GM18498 (cell line): Measurements from ENCODE around the gene FNTB.
A peak's percentile ranks its signal among the peaks of the same experiment; 100 is the strongest.

Source experiments
- ATAC-seq: cut with Tn5 transposase; IDR thresholded peaks from one replicate; pipeline ENCODE4 v1.9.1; 2021; ENCODE audit warnings: mild to moderate bottlenecking, moderate library complexity; ENCODE audit not compliant: unreplicated experiment

FNTB gene

GRCh38 chr14:64986648-64987437 is at the start of gene FNTB:
TSS of gene FNTB (plus strand) at chr14:64986895. CDS start at chr14:64986954, 59 bp downstream.
- peak; percentile 94 for ATAC-seq

- ATAC-seq: no peak
These were observed 49.4 kb upstream of the FNTB start for GRCh38 chr14:64937171-64937820.

DNA sequence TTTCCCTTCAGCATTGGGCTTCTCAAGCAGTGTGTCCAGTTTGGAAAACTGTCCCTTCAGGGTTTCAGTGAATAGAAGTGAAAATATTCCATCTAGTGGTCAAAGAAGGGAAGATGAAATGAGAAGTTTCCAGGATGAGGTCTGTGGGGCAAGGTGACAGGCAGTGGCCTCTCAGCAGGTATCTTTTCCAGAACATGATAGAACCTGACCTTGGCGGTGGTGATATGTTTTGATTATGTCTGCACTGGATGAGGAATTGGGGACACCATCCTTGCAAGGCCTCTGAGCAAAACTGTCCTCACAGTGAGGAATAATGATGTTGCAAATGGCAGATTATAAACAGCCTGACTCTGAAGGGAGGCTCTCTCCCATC is 48.9 kb upstream of the FNTB start:
- no peak for ATAC-seq

DNA sequence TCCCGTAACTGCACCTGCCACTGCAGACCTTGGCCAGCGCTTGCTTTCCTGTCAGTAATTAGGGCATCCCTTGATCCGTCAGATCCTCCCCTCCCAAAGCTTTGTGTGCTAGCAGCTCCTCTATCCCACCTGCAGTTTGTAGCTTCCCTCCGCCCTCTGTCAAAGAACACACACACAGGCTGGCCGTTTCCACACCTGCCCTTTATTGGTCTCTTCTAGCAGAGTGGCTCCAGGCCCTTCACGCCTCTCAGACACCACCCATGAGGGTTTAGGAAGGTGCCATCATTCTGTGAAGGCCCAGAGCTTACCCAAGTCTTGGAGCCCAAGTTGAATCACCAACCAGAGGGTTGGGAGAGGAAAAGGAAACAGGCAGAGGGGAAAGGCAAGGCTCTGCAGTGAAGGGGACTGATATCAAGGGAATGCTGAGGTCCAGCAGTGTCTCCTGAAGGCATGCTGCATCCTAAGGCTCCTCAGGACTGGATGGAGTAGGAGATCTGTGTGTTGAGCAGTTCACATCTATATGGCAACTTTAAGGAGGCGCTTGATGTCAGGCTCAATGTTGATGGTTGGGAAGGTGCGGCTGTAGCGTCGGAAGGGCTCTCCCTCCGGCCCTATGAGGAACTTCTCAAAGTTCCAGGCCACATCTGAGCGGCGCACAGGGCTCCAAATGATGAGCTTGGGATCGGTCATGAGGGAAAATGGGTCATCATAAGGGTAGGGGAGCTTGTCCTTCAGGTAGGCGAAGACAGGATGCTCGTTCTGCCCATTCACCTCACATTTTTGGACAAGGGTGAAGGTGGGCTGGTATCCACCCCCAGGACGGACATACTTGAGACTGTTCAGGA is 47.5 kb upstream of the FNTB start:
- ATAC-seq: no peak

DNA sequence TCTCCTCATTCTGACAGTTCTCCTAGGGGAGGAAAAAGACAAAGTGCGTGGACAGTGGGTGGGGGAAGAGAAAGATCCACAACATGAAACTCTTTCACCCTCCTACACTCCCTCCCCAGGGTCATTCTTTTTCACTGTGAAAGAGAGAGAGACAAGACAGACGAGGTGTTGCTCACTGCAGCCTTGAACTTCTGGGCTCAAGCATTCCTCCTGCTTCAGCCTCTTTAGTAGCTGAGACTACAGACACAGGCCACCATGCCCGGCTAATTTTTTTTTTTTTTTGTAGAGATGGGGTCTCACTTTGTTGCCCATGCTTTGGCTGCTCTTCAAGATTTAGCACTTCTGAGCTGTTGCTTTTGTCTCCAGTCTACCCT is 46.9 kb upstream of the FNTB start:
- ATAC-seq: no peak

GRCh38 chr14:64940336-64940910 is 46.3 kb upstream of the FNTB start:
- ATAC-seq: no peak

DNA sequence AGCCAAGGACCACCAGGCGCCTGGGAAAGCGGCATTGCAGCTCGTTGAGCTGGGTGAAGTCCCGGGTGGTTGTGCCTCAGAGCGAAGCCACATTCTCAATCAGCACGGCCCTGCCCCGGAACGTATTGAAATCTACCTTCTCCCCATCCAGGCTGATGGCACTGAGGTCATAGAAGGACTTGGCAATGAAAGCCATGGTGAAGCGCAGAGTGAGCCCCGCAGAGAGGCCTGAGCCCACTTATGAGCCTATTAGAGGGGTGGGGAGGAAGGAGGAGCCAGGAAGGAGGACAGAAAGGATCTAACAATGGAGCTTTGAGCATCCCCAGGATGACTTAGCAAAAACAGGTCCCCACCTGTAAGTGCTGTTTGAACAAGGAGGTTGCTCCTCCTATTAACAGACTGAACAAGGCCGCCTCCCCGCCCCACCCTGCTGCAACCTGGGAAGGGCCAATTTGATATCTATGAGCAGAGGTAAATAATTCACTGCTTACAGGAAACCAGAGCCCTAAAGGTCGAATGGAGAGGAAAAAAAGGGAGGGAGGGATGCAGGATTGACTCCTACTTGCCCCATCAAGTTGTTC is 44.1 kb upstream of the FNTB start, which contains the start of gene GPX2:
GPX2 (minus strand) TSS at position 215 of the 581 bp plus-strand sequence; CDS start at position 196, 19 bp downstream.
- no peak for ATAC-seq

DNA sequence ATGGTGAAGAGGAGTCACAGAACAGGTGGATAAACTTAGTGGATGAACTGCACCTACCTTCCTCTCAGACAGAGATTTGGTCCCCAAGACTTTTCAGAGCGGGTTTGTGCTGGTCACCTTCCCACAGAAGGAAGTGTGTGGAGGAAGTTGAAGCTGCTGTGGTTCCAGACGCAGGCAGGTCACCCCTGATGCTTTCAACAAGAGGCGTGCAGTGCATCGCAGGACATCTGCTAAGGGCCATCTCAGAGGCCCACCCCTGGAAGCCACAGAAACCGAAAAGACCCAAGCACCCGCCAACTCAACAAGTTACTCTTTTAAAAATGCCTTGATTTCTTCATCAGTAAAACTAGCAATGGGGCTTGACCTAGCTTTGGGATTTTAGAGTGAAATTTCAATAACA is 43.1 kb upstream of the FNTB start:
- ATAC-seq: no peak

GRCh38 chr14:64944041-64944440 is 42.7 kb upstream of the FNTB start:
- no peak for ATAC-seq

- ATAC-seq: no peak
These were observed 41.8 kb upstream of the FNTB start for GRCh38 chr14:64944861-64945260.

- ATAC-seq: no peak
These were observed 41.1 kb upstream of the FNTB start for GRCh38 chr14:64945431-64946178.

GRCh38 chr14:64946310-64947045 is 40.2 kb upstream of the FNTB start:
- ATAC-seq: no peak

DNA sequence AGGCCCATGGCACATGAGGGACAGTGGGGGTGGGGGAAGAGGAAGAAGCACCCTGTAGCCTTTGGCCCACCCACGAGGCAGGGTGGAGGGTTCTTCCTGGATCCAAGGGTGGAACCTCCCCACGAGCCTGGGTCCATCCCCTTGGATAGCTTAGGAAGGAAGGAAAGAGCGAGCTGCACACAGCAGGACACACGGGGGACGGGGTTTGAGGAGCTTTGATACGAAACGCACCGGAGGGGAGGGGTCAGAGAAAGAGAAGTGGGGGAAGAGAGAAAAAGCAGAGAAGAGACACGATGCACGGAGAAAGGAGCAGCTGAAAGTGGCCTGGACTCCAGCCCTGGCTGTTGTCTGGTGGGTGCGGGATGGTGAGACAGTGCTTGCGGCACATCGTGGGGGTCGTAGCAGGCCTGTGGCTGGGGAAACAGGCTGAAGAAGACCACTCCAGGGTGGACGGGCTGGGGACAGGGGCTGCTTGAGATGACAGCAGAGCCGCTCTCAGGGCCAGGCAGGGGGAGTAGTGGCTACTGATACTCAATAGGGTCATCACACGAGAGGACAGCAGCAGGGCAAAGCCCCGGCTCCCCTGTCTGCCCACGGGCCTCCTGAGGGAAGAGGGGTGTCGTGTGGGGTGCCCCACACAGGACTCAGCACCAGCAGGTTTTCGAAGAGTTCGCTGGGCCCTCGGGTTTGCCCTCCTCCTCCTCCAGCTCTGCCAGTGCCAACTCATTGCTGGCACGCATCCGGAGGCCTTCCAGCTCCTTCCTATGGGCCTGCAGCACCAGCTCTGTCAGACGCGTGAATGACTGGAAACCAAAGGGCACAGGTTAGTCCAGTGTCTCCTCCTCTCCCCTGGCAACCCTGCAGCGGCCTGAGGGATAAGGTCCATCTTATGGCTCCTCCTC is 38.7 kb upstream of the FNTB start:
- ATAC-seq: no peak

DNA sequence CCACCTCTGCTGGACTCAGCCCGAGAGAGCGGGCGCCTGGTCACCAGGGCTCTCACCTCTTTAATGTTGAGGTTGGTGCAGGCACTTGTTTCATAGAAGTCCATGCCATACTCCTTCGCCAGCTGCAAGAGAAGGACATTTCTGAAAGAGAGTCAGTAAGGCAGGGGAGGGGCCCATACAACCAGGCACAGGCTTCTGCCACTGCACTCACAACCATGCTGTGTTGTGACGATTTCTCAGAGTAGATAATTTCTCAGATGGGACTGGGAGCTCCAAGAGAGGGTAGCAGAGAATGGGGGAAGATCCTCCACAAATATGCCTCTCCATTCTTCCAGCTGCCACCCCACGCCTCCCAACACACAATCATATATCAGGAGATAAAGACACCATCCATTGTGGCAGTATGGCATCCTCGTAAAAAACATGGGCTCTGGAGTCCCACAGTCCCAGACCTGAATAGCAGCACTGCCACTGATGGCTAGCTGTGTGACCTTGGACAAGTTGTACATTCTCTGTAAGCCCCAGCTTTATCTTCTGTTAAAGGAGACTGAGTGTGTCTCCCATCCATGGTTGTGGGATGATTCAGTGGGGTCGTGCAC is 38.0 kb upstream of the FNTB start:
- ATAC-seq: no peak

- no peak for ATAC-seq
These were observed 35.8 kb upstream of the FNTB start for GRCh38 chr14:64950889-64951288.

GRCh38 chr14:64951291-64951690 is 35.4 kb upstream of the FNTB start:
- ATAC-seq: no peak

DNA sequence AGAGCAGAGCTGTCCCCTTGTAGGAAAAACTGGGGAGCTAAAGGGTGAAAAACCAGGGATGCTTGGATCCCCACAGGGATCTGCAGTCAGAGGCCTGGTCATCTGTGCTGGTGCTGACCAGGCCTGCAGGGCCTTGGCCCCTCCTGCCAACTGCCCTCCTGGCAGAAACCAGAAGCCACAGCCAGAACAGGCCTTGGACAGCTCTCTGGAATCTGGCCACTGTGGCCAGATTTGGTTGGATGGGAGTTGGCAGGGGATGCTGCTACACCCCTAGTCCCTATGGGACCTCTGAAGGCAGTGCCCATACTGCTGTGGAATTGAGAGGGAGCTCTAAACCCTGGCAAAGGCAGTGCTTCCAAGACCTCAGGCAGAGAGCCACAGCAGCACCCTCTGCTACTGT is 35.0 kb upstream of the FNTB start:
- no peak for ATAC-seq
